ENCODE measurements around the gene PCNX4. TPM values are rescaled to one million over a fixed set of nuclear protein-coding genes. Genes with fewer than 3 reads are reported as not detected.
"Not testable (repeated sequence)": the region's sequence is repeated elsewhere in the genome, so short reads cannot be mapped to it uniquely, and the experiment has no call there.

The PCNX4 gene
- total RNA-seq: 100 to 1,000 TPM in 1 of 2 donors, 10 to 100 TPM in 1; 49.9 to 136 TPM

DNA sequence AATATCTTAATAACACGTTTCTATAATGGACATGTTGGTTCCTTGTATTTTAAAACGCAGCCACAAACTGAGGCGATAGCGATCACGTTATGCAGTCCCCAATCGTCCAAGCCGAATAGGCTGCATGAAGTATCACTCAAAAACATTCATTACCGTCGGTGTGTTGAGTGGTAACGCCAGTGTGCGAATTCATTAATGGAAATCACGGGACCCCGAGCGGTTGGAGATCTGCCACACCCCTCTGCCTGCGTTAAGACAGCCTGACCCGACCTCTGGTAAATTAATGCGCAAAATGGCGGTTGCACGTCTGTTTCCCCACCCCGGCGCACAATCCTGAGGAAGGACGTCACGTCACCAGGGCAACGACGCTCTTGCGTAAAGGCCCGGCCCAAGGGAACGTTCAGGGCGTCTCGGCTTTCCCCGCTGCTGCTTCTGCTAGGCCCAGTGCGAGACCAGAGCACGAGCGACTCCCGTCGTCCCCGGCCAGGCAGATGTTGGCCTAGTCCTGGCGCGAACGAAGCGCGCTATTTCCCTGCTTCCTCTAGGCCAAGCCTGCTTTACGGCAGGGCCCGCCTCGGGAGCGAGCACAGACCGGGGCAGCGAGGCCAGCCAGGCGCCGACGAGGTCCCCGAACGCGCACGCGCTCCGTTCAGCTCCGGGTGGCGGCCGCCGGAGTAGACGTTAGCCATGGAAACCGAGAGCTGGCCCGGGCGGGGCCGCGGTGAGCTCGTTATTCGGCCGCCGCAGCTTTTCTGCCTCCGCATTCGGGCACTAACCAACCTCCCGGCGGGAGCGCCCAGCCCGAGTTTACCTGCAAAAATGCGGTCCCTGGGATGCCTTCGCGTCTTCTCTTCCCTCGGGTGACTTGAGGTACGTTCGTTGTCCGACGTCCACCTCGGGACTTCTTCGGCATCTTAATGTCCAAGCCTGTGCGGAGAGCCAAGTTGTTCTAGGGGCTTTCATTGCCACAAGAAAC, at the start of gene PCNX4:
TSS of gene PCNX4 (plus strand) at position 374 of the 976 bp plus-strand sequence. CDS start 15,716 bp downstream, outside the sequence.
- no peaks in the 10 kb centered on the region for H3K9me3 ChIP-seq
- WGBS: under 1% methylated on average over 86 of the region's 88 CpGs
- H3K36me3 ChIP-seq: no peaks in the 10 kb centered on the region
- TF ChIP-seq POLR2A (IDR thresholded peaks at IDR 0.05) (peak; percentile 94), POLR2AphosphoS5 (IDR thresholded peaks at IDR 0.05) (peak; percentile 97)
- TF ChIP-seq, protein P1, sequence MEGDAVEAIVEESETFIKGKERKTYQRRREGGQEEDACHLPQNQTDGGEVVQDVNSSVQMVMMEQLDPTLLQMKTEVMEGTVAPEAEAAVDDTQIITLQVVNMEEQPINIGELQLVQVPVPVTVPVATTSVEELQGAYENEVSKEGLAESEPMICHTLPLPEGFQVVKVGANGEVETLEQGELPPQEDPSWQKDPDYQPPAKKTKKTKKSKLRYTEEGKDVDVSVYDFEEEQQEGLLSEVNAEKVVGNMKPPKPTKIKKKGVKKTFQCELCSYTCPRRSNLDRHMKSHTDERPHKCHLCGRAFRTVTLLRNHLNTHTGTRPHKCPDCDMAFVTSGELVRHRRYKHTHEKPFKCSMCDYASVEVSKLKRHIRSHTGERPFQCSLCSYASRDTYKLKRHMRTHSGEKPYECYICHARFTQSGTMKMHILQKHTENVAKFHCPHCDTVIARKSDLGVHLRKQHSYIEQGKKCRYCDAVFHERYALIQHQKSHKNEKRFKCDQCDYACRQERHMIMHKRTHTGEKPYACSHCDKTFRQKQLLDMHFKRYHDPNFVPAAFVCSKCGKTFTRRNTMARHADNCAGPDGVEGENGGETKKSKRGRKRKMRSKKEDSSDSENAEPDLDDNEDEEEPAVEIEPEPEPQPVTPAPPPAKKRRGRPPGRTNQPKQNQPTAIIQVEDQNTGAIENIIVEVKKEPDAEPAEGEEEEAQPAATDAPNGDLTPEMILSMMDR (IDR thresholded peaks at IDR 0.05): peak in 1 of 4 experiments; percentile 6
- H3K27me3 ChIP-seq (replicated peaks; ENCODE audit: insufficient read depth): no peaks in the 10 kb centered on the region
- H3K4me3 ChIP-seq: peak within 1 kb of the TSS; percentile 55 to 70
- H3K4me1 ChIP-seq (replicated peaks): no peaks in the 10 kb centered on the region
- intact Hi-C loops (cut with DNase I): loop anchor here (2.0 to 10.0 kb wide), 3 partner anchors 70 to 633 kb away; partner anchors contain the start of genes PPM1A and SIX4
- DNase-seq (ENCODE audit: low spot score): peak; percentile 98
- H3K27ac ChIP-seq: peak within 1 kb of the TSS; percentile 98 to 99

DNA sequence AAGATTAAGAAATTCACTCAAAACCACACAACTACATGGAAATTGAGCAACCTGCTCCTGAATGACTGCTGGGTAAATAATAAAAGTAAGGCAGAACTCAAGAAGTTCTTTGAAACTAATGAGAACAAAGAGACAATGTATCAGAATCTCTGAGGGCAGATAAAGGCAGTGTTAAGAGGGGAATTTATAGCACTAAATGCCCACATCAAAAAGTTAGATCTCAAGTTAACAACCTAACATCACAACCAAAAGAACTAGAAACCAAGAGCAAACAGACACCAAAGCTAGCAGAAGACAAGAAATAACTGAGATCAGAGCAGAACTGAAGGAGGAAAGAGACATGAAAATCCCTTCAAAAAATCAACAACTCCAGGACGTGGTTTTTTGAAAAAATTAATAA, 43.7 kb upstream of the PCNX4 start:
- H3K27ac ChIP-seq; H3K9me3 ChIP-seq; H3K4me1 ChIP-seq (replicated peaks); H3K4me3 ChIP-seq; intact Hi-C loops (cut with DNase I); H3K36me3 ChIP-seq; H3K27me3 ChIP-seq (replicated peaks; ENCODE audit: insufficient read depth); DNase-seq (ENCODE audit: low spot score): not testable (repeated sequence)
- 38% methylated on average over 1 of the region's 1 CpG for WGBS

DNA sequence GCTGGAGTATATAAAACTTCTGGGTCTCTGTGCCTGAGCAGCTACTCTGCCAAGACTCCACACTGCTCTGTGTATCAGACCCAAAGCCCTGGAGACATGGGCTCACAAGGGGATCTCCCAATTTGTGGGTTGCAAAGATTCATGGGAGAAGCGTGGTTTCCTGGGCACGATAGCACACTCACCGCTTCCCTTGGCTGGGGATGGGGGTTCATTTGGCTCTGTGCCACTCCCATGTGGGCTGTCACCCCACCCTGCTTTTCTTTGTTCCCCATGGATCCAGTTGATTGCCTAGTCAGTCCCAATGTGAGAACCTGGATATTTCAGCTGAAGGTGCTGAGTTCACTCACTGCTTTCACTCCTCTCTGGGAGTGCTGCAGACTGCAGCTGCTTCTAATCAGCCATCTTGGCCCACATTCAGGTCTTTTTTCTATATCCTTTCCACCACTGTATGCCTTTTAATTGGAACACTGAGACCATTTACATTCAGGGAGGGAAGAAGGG, 40.0 kb upstream of the PCNX4 start:
- no peak for DNase-seq (ENCODE audit: low spot score)
- intact Hi-C loops (cut with DNase I): no loop called here
- Histone ChIP-seq H3K4me1 (replicated peaks) (no peaks in the 10 kb centered on the region), H3K9me3 (no peaks in the 10 kb centered on the region), H3K27me3 (replicated peaks; ENCODE audit: insufficient read depth) (no peaks in the 10 kb centered on the region), H3K27ac (no peak overlapping the region), H3K36me3 (no peaks in the 10 kb centered on the region), H3K4me3 (no peak overlapping the region)
- no peak for TF ChIP-seq POLR2AphosphoS5 (IDR thresholded peaks at IDR 0.05)
- TF ChIP-seq, protein P1 (IDR thresholded peaks at IDR 0.05): no peak
- TF ChIP-seq POLR2A (IDR thresholded peaks at IDR 0.05): no peak
- WGBS: 71% methylated on average over 3 of the region's 3 CpGs

DNA sequence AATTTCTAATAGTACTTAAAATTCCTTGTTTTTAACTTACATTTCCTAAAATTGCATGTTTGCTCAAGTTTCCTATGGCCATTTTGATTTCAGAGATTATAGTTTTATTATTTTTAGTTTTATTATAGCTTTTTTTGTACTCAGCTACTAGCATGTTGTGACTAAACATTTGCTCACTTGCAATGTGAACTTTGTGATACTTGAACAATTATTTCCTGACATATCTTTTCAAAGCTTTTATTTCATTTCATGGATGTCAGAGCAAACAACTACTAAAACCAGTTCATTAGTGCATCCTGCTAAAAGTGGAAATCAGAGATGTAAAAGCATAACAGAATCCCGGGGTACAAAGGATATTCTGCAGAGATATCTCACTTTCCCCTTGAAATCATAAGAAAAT, 33.6 kb upstream of the PCNX4 start:
- 55% methylated on average over 1 of the region's 1 CpG for WGBS
- no peak overlapping the region for H3K4me3 ChIP-seq
- H3K36me3 ChIP-seq: no peaks in the 10 kb centered on the region
- DNase-seq (ENCODE audit: low spot score): no peak
- no peak overlapping the region for H3K27ac ChIP-seq
- intact Hi-C loops (cut with DNase I): no loop called here
- H3K27me3 ChIP-seq (replicated peaks; ENCODE audit: insufficient read depth): no peaks in the 10 kb centered on the region
- H3K4me1 ChIP-seq (replicated peaks): no peaks in the 10 kb centered on the region
- TF ChIP-seq POLR2A (IDR thresholded peaks at IDR 0.05) (no peak), POLR2AphosphoS5 (IDR thresholded peaks at IDR 0.05) (no peak)
- TF ChIP-seq, protein P1 (IDR thresholded peaks at IDR 0.05): no peak
- no peaks in the 10 kb centered on the region for H3K9me3 ChIP-seq

DNA sequence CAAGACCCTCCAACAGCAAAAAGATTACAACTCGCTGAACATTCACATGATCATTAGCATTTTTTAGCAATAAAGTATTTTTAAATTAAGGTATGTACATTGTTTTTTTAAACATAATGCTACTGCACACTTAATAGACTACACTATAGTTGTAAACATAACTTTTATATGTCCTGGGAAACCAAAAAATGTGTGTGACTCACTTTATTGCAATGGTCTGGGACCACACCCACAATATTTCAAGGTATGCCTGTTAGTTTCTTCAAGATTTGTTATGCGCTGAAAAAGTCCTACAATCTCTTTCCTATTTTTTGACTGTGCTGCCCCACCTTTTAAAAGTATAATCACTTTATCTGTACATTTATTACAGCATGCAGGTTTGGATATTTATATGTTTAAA, 30.4 kb upstream of the PCNX4 start:
- no peak for DNase-seq (ENCODE audit: low spot score)
- 81% methylated on average over 2 of the region's 2 CpGs for WGBS
- Histone ChIP-seq H3K4me3 (no peak overlapping the region), H3K27ac (no peak overlapping the region), H3K4me1 (replicated peaks) (no peaks in the 10 kb centered on the region), H3K27me3 (replicated peaks; ENCODE audit: insufficient read depth) (no peaks in the 10 kb centered on the region), H3K36me3 (no peaks in the 10 kb centered on the region), H3K9me3 (no peaks in the 10 kb centered on the region)
- TF ChIP-seq POLR2A (IDR thresholded peaks at IDR 0.05): no peak
- TF ChIP-seq, protein P1 (IDR thresholded peaks at IDR 0.05): no peak
- TF ChIP-seq POLR2AphosphoS5 (IDR thresholded peaks at IDR 0.05): no peak
- intact Hi-C loops (cut with DNase I): no loop called here

All from prostate gland (tissue), 2 donors.